Activated CD8-positive, alpha-beta memory T cell treated with anti-CD3 and anti-CD28 coated beads, Interleukin-2, amount 50 U/mL, for 4 hours (primary cell): ENCODE results near the gene RIMBP2.

Source experiments
- DNase-seq: peaks from one replicate; pipeline ENCODE4 v3.0.0-alpha.2; 2020

The RIMBP2 gene

DNA sequence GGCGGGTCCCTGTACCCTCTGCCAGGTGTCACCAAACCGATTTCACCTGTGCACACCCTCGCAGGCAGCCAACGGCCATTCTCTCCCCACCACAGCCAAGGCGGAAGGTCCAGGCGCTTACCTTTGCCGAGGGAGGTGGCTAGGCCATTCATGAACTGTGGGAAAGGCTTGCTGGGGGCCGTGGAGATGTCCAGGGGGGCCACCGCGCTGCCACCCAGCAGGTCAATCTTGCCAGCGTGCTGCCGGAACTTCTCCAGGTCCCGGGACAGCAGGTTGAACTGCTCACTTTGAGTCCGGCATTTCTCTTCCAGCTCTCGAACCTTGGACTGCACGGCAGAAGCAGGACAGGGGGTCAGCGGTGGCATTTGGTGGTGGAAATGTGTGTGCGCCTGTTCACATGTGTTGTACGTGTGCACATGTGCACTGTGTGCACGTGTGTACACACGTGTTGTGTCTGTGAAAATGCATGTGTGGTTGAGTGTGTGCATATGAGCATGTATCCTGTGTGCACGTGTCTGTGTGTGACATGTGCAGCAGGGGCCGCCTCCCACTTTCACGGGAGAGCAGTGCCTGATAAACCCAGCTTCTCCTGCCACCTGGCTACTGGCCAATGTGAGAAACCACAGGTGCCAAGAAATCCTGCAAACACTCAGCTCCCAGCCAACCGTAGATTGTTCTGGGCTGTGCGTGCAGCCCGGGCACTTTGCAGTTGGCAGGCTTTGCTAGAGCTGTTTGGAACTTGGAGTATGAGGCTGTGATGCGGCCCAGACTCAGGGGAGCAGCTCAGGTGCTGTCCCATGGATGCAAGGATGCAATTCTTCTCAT lies 259.5 kb downstream of the RIMBP2 start:
- DNase-seq = no peak

DNA sequence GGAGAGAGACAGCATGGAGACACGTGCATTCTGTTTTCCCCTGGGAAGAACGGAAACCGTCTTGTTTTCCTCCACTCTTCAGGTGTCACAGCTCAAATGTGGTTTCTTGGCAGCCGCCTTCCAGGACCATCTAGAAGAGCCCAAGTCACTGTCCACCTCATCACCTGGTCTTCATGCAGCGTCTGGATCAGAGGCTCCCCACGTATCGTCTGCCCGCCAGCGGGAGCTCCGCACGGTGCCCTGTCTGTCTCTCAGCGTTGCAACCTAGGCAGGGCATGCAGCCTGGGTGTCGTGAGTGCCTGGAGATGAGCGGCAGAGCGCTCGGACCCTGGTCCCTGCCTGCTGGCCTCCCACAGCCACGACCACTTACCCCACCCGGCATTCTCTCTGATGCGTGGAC lies 260.9 kb downstream of the RIMBP2 start:
- no peak for DNase-seq

DNA sequence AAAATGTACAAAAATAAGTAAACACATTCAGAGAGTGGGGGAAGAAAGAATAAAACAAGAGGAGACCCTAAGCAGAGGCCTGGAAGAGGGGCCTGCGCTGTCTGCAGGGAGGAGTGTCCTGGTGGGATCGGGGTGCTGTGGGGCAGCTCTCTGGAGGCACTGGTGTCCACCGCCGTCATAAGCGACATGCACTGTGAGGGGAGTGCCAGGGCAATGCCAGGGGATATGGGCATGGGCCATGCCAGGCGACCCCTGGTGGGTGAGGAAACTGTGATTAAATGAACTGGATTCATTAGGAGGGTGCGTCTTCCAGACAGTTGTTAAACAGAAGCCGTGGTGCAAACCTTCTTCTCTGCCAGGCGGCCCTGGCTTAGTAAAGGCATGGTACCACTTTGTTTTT lies 261.8 kb downstream of the RIMBP2 start:
- DNase-seq = no peak

DNA sequence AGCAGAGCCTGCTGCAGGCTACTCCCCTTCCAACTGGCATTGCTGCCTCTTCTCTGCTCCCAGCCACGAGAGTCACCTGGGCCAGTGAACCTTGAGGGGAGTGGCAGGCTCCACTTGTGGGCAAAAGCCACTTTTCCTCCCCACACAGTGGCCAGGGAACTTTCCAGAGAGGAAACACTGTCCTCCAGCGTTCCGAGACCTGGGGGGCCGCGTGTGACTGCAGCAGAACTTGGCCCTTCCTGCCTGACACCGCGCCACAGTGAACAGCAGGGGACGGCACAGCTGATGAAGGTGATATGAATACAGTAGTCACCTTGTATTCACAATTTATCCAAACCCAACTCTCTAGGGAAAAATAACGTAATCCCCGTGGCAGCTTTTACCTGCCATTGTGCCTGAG lies 263.6 kb downstream of the RIMBP2 start:
- no peak for DNase-seq

DNA sequence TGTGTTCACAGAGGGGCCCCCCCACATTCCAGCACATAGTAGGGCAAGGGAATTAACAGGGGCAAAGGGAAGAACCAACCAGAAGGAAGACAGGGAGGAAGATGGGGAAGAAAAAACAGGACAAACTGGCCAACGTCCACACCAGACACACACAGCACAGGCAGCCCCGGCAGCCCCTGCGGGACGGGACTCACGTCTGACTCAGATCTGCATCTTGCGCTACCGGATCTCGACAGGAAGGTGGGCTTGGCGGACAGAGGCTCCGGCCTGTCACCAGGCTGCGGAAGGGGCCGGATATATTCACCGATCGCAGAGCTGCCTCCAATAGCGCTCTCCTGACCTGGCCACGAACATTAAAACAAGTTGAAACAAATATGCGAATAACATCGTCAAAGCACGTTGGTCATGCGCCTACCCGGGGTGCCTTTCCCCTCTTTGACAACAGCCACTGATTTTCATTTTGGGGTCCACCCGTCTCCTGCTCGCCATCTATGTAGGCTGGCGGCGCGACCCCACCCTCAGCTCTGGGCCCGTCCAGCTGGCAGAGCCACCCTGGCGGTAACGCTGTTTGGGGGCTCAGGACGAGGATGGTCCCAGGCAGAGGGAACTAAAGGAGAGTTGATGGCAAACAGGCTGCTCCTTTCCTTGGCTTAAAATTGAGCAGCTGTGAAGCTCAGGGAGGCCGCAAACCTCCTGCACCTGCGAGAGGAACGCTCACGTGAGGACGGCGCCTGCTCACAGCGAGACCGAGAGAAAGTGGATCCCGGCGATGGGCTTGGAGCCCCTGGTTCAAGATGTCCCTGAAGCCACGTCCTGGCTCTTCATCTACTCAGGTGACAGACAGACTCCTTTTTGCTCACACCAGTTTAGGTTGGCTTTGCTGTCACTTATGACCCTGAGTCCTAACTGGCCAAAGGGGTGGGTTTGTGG lies 264.8 kb downstream of the RIMBP2 start:
- DNase-seq = no peak

DNA sequence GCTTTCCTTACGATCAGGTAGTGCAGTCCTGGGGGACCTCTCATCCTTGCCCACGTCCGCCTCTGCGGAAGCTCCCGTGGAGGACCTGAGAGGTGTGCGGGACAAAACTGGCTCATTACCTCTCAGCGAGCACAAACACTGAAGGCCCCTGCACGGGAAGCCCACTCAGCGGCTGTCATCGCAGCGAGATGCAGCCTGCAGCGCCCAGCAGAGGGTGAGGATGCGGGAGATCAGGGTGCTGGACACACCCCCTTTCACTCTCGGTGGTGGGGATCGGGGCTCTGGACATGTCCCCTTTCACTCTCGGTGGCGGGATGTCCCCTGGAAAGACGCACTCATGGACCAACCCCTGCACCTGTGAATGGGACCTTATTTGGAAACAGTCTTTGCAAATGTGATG lies 266.8 kb downstream of the RIMBP2 start:
- DNase-seq = no peak

DNA sequence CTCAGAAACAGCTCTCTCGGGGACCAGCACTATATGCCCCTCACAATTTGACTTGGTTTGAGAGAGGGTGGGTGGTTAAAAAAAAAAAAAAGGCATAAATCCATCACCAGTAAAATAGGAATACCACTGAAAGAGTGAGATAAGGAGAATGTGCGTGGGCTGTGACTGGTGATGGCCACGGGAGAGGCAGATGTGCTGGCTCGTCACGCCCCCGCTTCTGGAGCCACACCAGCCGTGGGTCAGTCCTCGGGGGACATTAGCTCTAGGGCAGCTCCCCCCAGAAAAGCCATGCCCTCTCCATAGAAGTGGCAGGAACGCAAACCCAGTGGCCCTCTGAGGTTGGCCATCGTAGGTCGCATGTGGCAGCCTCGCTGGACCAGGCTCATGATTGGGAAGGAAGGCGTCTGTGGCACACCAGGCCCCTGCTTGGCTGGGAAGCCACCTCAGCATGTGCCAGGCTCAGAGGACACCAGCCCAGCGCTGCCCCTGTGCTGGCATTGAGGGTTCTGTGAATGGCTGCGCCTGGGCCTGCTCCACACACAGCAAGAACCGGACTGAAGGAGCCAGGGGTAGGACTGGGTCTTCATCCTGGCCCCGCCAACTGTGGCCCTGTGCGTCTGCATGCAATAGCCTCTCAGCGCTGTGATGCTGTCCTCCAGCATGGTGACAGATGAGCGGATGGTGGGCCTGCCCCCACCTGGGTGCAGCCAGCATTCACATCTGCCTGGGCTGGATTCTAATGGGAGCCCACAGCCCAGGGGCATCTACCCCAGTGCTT lies 267.9 kb downstream of the RIMBP2 start:
- DNase-seq = no peak

DNA sequence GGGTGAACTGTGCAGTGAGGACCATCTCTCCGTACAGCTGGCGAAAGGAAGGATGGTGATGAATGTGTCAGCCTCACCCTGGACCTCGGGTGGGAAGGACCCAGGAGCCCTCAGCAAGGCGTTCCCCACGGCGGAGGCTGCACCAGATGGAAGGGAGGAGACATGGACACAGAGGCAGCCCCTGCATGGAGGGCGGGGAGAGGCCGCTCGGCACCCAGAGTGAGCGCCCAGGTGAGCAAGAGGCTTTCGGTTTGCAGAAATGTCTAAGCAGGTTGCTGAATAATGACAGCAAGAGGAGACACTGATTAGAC lies 268.5 kb downstream of the RIMBP2 start:
- DNase-seq = no peak

DNA sequence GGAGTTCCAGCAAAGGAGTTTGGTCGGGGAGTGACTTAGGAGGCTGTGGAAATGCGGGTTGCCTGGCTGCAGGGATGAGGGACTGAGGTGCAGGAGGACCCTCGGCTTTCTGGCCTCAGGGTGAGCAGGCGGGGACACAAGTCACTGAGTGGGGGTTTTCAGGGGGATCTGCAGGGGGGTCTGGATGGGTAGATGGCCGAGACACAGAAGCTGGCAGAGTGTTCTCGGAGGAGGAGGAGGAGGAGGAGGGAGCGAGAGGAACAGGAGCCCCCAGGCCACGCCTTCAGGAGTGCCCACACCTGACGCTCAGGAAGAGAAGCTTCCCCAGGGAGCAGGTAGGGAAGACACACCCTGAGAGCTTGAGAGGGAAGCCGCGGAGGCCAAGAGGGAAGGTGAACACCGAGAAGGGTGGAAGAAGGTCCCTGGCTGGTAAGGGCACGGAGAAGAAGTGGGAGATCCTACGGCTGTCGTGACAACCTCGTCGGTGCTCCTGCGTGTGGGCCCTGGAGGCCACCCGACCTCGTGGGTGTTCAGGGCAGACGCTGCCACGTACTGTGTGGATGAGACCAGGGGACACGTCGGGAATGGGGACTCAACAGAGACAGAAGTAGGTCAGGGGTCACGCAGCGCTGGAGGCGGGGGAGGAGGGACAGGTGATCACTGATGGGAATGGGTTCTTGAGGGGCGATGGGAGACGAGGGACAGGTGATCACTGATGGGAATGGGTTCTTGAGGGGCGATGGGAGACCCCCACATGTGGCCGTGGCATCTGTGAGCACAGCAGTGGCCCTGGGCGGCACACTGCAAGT lies 269.0 kb downstream of the RIMBP2 start:
- no peak for DNase-seq

DNA sequence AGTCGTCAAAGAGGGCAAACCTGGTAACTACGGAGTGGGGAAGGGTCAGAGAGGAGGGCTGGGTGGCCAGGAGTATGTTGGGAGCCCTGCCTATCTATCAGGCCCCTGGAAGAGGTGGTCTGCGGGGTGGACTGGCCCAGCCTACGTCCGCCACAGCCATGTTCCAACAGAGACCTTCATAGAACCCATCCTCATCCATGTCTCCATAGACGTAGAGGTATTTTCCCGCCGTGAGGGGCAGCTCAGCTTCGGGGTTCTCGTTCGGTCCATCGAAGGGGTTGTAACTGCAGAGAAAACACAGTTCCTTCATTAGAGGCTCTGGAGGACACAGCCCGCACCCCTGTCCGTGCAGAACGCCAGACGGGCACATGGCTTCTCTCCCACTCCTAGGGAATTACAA lies 271.1 kb downstream of the RIMBP2 start:
- DNase-seq = no peak

DNA sequence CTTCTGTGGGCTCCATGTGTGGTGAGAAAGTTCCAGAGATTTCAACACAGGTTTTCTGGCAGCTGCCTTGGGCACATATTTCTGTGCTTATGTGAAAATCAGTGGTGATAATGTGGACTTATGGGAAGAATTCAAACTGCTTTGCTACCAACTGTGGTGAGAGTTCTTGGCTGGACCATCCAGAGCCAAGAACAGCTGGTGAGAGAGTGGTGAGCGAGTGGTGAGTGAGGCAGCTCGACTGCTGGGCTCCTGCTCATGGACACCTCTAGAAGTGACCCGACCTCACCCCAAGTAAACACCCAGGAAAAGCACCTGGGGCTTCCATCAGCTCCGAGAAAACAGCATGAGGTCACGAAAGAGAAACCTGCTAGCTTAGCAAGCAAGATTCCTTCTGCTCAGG lies 272.0 kb downstream of the RIMBP2 start:
- no peak for DNase-seq

DNA sequence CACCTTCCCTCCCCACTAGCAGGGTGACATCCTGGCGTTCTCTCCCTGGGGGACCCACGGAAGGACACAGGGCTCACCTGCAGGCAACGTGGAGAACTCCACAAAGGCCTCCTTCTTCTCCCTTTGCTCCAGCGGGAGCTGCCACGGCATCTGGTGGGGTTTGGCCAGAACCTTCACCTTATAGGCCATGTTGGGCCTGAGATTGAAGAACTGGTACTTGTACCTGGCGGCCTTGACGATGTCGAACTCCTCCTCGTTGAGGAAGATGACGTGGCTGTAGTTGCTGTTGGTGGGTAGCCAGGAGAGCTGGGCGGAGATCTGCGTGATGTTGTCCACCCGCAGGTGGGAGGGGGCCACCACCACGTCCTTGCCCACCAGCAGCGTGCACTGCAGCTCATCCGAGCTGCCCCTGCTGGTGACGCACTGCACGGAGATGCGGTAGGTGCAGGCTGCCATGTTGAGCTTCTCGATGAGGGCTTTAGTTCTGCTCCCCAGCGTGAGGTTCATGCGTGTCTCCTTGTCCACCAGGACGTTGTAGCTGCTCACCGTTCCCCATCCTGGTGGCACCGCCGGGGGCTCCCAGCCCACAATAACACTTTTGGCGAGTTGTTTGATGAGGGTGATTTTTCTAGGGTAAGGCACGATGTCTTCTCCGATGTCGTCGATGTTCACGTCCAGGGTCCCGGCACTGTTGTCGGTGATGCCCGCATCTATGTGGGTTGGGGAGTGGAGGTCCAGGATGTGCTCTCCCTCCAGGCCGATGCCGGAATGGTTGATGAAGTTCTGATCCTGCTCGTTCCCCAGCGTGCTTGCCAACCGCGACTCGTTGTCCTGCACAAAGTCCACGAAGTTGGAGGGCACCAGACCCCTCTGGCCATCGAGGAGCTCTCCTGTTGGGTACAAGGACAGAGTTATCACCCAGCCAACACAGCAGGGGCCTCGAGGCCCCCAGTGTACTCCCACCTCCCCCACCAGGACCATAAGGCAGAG lies 274.0 kb downstream of the RIMBP2 start:
- DNase-seq = no peak

DNA sequence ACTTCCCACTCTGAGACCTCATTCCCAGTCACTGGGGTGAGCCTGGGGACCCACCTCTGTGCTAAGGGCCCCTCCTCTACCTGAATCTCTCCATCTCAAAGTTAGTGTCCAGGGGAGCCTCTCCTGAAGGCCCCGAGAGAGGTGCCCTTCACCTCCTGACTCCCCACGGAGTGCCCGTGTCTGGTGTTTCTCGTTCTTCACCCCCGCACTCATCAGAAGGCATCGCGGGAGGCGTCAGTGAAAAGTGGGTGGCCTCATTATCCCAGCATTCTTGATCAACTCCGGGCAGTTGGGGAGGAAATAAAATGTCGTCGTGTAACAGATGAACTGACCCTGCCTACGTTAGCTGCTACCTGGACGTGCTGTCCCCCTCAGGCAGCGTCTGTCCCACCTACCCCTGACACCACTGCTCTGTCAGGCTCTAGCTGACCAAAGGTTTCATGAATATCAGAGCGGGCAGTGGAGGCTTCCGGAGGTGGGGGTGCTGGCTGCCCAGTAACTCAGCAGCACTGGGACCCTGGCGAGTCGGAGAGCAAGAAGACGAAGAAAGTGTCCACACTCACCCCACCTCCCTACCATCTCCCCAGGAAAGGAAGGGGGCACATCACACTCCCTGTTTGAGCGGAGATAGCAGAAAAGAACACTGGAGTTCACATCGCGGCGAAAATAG lies 275.6 kb downstream of the RIMBP2 start:
- no peak for DNase-seq

DNA sequence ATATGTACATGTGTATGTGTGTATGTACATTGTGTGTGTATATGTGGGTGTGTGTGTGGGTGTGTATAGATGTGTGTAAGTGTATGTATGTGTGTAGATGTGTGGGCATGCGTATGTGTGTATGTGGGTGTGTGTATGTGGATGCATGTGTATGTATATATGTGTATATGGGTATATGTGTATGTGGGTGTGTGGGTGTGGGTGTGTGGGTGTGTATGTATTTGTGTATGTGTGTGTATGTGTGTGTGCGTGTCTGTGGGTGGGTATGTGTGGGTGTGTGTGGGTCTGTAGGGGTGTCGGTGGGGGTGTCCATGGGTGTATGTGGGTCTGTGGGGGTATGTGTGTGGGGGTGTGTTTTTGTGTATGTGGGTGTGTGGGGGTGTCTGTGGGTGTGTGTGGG lies 276.8 kb downstream of the RIMBP2 start:
- peak; percentile 2 for DNase-seq

DNA sequence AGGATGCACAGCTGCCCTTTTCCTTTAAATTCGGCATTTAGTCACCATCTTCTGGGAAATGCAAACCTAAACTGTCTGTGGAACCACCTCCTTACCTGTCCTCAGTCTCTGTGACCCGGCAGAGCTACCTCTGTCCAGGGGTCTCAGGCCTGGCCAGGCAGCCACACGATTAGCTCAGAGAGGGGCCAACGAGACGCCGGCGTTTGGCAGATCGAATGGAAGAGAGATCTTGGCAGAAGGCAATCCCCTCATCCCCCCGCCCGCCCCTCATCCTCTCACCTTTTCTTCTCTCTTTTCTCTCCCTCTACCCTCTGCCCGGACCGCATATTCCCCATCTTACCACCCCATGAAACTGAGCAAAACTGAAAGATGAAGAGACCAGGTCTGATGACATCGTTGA lies 277.4 kb downstream of the RIMBP2 start:
- DNase-seq = peak; percentile 2

DNA sequence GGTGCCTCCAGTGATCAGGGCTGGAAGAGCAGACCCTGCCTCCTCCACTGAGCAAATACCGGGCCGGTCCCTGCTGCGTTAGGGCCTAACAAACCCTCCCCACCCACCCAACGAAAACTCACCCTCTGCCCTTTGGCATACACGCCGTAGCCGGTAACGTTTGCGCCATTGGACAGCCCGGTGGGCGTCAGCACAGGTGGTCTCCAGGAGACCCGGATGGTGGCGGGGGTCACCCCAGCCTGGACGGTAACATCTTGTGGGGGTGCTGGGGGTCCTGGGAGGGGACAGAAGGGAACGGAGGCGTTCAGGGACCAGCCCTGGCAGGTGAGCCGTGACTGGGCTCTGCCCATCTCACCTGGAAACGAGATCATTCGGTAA lies 277.9 kb downstream of the RIMBP2 start:
- peak; percentile 8 for DNase-seq

DNA sequence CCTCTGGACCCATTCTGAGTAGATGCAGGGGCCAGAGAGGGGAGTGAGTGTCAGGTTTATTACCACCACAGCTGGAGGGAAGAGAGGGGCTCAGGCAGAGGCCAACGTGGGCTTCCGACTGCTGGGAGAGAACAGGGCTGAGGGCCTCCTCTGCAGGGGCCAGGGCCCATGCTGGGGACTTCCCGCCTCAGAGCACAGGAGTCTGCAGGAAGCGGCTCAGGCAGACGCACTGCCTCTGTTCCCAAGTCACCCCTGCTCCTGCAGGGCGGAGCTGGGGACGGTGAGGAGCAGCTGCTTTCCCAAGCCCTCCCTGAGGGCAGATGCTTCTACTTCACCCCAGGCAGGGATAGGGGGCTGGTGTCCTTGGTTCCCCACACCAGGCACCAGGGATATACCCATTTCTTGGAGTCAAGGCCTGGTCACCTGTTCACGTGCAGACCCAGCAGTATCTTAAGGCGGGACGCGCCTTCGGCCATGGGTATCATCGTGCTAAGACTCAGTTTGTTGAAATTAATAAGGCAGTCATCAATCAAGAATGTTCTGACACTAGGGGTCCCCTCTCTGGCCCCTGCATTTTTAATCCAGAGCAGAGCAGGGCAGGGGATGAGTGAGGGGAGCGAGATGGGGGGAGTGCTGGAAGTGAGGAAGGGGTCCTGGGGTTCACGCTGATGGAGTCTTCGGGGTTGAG lies 278.4 kb downstream of the RIMBP2 start:
- DNase-seq = peak; percentile 1

DNA sequence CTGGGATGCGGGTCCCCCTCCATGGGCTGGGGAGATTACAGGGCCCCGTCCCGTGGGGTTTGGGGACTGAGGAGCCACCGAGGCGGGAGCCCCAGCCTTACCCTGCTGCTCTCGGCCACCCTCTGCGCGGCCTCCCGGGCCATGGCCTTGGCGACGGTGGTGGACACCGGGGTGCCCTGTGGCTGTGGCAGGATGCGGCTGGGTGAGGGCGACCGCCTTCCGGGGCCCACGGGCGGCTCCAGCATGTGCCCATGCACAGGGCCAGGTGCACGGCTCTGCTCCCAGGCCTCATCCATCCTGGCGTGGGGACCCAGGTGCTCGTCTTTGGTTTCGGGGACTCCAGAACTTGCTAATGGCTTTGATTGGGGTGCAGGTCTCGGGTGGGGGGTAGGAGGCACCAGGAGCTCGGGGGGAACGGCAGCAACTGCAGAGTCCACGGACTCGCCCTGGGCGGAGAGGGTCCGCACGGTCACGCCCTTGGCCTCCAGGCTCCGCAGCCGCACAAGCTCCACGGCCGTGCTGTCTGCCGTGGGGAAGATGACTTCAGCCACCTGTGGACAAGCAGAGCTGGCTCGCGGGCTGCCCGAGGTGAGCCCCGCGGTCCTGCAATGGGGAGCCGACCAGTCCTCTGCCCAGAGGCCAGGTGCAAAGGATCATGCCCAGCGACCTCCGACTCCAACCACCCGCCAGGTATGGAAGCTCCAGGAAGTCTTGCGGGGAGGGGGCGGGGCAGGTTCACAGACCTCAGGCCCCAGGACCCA lies 279.2 kb downstream of the RIMBP2 start:
- peak; percentile 12 for DNase-seq

DNA sequence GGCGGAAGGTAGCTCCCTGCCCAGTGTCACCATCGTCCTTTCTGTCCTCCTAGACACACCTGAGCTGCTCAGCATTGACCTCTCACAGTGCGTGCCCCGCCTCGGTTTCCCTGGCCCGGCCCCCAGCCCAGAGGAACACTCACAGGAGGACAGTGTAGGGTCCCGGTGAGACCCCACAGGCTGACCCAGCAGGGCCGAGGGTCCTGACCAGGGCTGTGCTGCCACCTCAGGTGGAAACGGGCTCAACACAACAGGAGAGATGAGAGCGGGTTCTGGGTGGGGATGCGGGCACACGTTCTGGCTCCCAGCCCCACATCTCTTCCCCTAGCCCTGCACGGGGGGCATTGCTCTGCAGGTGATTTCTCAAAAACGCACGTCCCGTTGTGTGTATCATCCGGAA lies 280.3 kb downstream of the RIMBP2 start:
- no peak for DNase-seq
